ENCODE measurements around the gene GSC2. TPM values are rescaled to one million over a fixed set of nuclear protein-coding genes. Genes with fewer than 3 reads are reported as not detected.

Gene GSC2
- total RNA-seq: not detected in 3 replicates
- long read RNA-seq: 0 reads

- peak within 1 kb of the TSS; percentile 12 for H3K4me3 Mint-ChIP-seq (ENCODE audit: unreplicated experiment)
- peaks cover 41% of the 10 kb centered on the region for H3K27me3 Mint-ChIP-seq (ENCODE audit: low read depth)
- no peak for TF ChIP-seq CTCF (IDR thresholded peaks at IDR 0.05)
- no peak for DNase-seq (ENCODE audit: low spot score)
- H3K36me3 Mint-ChIP-seq (ENCODE audit: low read depth): peaks cover 8% of the 10 kb centered on the region
- H3K9me3 Mint-ChIP-seq (ENCODE audit: low read depth): peaks cover 4% of the 10 kb centered on the region
- peaks cover 5% of the 10 kb centered on the region for H3K4me1 Mint-ChIP-seq (ENCODE audit: low read depth)
- H3K27ac Mint-ChIP-seq (ENCODE audit: unreplicated experiment): no peak within 1 kb of the TSS
Measured at GRCh38 chr22:19149991-19150390, at the start of gene GSC2. Gene GSC2, minus strand, starts transcription at chr22:19150292. Its CDS starts 9 bp downstream, at chr22:19150283.

DNA sequence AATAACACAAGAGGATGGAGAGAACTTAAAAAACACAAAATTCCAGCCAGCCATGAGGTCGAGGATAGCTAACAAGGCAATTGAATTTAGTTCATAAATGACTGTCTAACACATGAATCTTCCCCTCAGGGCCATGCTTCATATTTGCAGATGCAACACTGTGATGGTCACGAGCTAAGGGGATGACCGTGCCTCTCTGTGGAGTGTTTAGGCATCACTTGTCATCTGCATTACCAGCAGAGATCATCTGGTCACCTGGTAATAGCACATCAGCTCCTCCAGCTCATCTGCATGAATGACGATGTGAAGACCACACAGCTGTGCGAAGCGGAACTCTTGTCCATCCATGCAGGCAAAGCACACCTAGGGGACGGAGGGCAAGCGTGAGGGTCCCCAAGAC is 49.4 kb upstream of the GSC2 start:
- H3K36me3 Mint-ChIP-seq (ENCODE audit: low read depth): peaks cover 52% of the 10 kb centered on the region
- no peak overlapping the region for H3K27ac Mint-ChIP-seq (ENCODE audit: unreplicated experiment)
- H3K4me1 Mint-ChIP-seq (ENCODE audit: low read depth): no peaks in the 10 kb centered on the region
- TF ChIP-seq CTCF (IDR thresholded peaks at IDR 0.05): no peak
- peak; percentile 32 for DNase-seq (ENCODE audit: low spot score)
- H3K4me3 Mint-ChIP-seq (ENCODE audit: unreplicated experiment): no peak overlapping the region
- no peaks in the 10 kb centered on the region for H3K9me3 Mint-ChIP-seq (ENCODE audit: low read depth)
- no peaks in the 10 kb centered on the region for H3K27me3 Mint-ChIP-seq (ENCODE audit: low read depth)

DNA sequence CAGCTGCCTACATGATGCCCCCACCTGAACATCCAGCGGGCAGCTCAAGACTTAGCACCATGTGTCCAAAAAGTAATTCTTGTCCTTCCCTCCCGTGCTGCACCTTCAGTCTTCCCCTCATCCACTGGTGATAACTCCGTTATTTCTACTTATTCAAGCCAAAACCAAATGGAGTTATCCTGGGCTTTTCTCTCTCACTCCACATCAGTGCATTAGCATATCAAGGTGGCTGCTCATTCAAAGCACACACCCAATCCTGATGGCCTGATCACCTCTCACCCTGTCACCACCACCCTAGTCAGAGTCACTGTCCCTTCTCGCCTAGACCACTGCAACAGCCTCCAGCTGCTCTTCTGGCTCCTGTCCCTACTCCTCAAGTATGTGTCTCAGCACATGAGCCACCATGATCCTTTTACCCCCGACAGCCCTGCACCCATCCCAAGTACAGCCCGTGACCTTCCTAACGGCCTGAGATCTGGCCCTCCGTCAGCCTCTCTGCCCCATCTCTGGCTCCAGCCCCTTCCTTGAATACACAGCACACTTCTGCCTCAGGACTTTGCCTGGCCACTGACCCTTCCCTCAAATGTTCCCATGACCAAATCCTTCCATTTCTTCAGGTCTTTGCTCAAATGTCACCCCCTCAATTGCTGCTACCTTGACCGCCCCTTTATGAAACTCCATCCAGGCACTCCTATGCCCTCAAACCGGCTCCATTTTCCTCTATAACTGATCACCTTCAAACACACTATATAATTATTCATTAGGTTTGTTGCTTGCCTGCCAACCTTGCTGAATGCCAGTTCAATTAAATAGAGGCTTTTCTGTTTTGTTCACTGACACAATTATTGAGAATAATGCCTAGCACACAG is 48.1 kb upstream of the GSC2 start:
- Mint-ChIP-seq H3K9me3 (ENCODE audit: low read depth) (no peaks in the 10 kb centered on the region), H3K36me3 (ENCODE audit: low read depth) (peaks cover 51% of the 10 kb centered on the region), H3K4me3 (ENCODE audit: unreplicated experiment) (no peak overlapping the region), H3K4me1 (ENCODE audit: low read depth) (no peaks in the 10 kb centered on the region), H3K27ac (ENCODE audit: unreplicated experiment) (no peak overlapping the region), H3K27me3 (ENCODE audit: low read depth) (no peaks in the 10 kb centered on the region)
- TF ChIP-seq CTCF (IDR thresholded peaks at IDR 0.05): no peak
- peak; percentile 36 for DNase-seq (ENCODE audit: low spot score)

DNA sequence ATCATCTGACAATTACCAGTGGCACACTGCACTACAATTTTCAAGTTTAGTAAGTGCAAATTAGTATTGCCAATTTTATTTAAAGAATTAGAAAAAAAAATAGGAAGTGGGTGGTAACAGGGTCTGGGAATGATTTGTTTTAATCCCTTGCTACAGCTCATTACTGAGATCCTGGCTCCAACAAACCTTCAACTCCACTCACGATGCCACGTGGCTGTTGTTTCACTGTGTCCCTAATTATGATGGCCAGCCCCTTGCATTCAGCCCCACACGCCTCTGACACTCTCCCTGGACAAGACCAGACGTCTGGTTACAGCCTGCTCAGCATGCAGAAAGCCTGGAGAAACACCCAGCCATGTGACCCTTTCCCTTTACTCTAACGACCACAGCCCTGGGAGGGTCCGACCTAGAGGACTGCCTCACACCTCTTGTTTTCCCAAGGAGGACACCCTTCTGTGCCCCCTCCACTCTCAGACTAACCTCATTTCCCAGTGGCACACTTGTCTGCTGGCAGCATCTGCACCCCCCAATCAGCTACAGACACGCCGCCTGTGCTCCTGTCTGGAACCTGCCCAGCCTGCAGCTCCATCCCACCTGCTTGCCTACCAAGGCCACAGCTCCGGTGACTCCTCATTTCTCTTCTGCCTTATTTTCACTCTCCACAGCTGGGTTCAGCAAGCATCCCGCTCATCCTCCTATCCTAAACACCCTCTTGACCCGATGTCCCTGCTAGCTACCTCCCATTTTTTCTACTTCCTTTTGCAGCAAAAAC is 46.9 kb upstream of the GSC2 start:
- no peak for TF ChIP-seq CTCF (IDR thresholded peaks at IDR 0.05)
- H3K4me1 Mint-ChIP-seq (ENCODE audit: low read depth): no peaks in the 10 kb centered on the region
- H3K36me3 Mint-ChIP-seq (ENCODE audit: low read depth): peaks cover 50% of the 10 kb centered on the region
- no peak overlapping the region for H3K4me3 Mint-ChIP-seq (ENCODE audit: unreplicated experiment)
- H3K27ac Mint-ChIP-seq (ENCODE audit: unreplicated experiment): no peak overlapping the region
- no peaks in the 10 kb centered on the region for H3K27me3 Mint-ChIP-seq (ENCODE audit: low read depth)
- H3K9me3 Mint-ChIP-seq (ENCODE audit: low read depth): no peaks in the 10 kb centered on the region
- peak; percentile 48 for DNase-seq (ENCODE audit: low spot score)
